NCI-H82 treated with DMSO at 0.1 percent for 48 hours (cell line): ENCODE measurements around the gene TPRG1L.

ENCODE experiments used
- DNase-seq: peaks from one replicate; lab custom pipeline; 2025; ENCODE audit not compliant: unreplicated experiment; lab: John Stamatoyannopoulos, UW

Gene TPRG1L

GRCh38 chr1:3627515-3628253, 2.9 kb downstream of the TPRG1L start:
- DNase-seq, result no peak

- DNase-seq, result no peak
Measured at GRCh38 chr1:3628445-3628844, 3.6 kb downstream of the TPRG1L start.

- no peak for DNase-seq
Measured at GRCh38 chr1:3629561-3630160, 4.8 kb downstream of the TPRG1L start.

GRCh38 chr1:3630161-3630611, 5.4 kb downstream of the TPRG1L start:
- no peak for DNase-seq

- DNase-seq, result peak; percentile 30
Measured at GRCh38 chr1:3630914-3631313, 6.1 kb downstream of the TPRG1L start.

GRCh38 chr1:3631320-3632260, 6.8 kb downstream of the TPRG1L start:
- DNase-seq, result no peak

- DNase-seq, result no peak
Measured at GRCh38 chr1:3632298-3632697, 7.5 kb downstream of the TPRG1L start.

- DNase-seq, result no peak
Measured at GRCh38 chr1:3632716-3633343, 8.0 kb downstream of the TPRG1L start.

GRCh38 chr1:3633344-3634058, 8.7 kb downstream of the TPRG1L start:
- no peak for DNase-seq

GRCh38 chr1:3634059-3634800, 9.4 kb downstream of the TPRG1L start:
- DNase-seq, result no peak

- DNase-seq, result no peak
Measured at GRCh38 chr1:3636080-3636479, 11.3 kb downstream of the TPRG1L start.

- DNase-seq, result no peak
Measured at GRCh38 chr1:3636531-3636930, 11.7 kb downstream of the TPRG1L start.

- DNase-seq, result no peak
Measured at GRCh38 chr1:3638027-3638426, 13.2 kb downstream of the TPRG1L start.

- no peak for DNase-seq
Measured at GRCh38 chr1:3638676-3639075, 13.9 kb downstream of the TPRG1L start.

- DNase-seq, result no peak
Measured at GRCh38 chr1:3639397-3639911, 14.6 kb downstream of the TPRG1L start.

GRCh38 chr1:3640121-3640837, 15.5 kb downstream of the TPRG1L start:
- DNase-seq, result no peak

GRCh38 chr1:3641046-3641760, 16.4 kb downstream of the TPRG1L start:
- no peak for DNase-seq

- no peak for DNase-seq
Measured at GRCh38 chr1:3641816-3642215, 17.0 kb downstream of the TPRG1L start.
